ENCODE results near the gene CNP.

CNP gene

GRCh38 chr17:41973408-41973811 is 6.8 kb downstream of the CNP start:
- no peak for DNase-seq

GRCh38 chr17:41974031-41974430 is 7.4 kb downstream of the CNP start:
- DNase-seq = no peak

GRCh38 chr17:41974658-41975057 is 8.1 kb downstream of the CNP start:
- no peak for DNase-seq

- DNase-seq = no peak
These were observed 8.8 kb downstream of the CNP start for GRCh38 chr17:41975099-41976083.

GRCh38 chr17:41976142-41976768 is 9.7 kb downstream of the CNP start:
- no peak for DNase-seq

- no peak for DNase-seq
These were observed 11.4 kb downstream of the CNP start for GRCh38 chr17:41977991-41978390.

- DNase-seq = no peak
These were observed 15.6 kb downstream of the CNP start for GRCh38 chr17:41982026-41982760.

- no peak for DNase-seq
These were observed 17.9 kb downstream of the CNP start for GRCh38 chr17:41984454-41984853.

- no peak for DNase-seq
These were observed 19.3 kb downstream of the CNP start for GRCh38 chr17:41985919-41986318.

- no peak for DNase-seq
These were observed 20.0 kb downstream of the CNP start for GRCh38 chr17:41986634-41987033.

- DNase-seq = no peak
These were observed 21.0 kb downstream of the CNP start for GRCh38 chr17:41987642-41988041.

GRCh38 chr17:41988418-41988817 is 21.8 kb downstream of the CNP start:
- DNase-seq = no peak

- DNase-seq = no peak
These were observed 23.3 kb downstream of the CNP start for GRCh38 chr17:41989702-41990419.

- DNase-seq = no peak
These were observed 26.0 kb downstream of the CNP start for GRCh38 chr17:41992576-41992975.

- DNase-seq = no peak
These were observed 30.2 kb downstream of the CNP start for GRCh38 chr17:41996855-41997164.

- no peak for DNase-seq
These were observed 31.9 kb downstream of the CNP start for GRCh38 chr17:41998497-41998896.

GRCh38 chr17:42000413-42001133 is 34.0 kb downstream of the CNP start:
- no peak for DNase-seq

GRCh38 chr17:42001729-42002128 is 35.1 kb downstream of the CNP start:
- no peak for DNase-seq

GRCh38 chr17:42002175-42002791 is 35.7 kb downstream of the CNP start:
- no peak for DNase-seq

GRCh38 chr17:42002792-42003301 is 36.3 kb downstream of the CNP start:
- no peak for DNase-seq

- no peak for DNase-seq
These were observed 38.6 kb downstream of the CNP start for GRCh38 chr17:42005166-42005565.

- DNase-seq = no peak
These were observed 42.6 kb downstream of the CNP start for GRCh38 chr17:42009170-42009569.

Data from stimulated activated CD8-positive, alpha-beta memory T cell treated with anti-CD3 and anti-CD28 coated beads, Interleukin-4, amount 100 ng/mL, for 48 hours (primary cell).